HG03378 (cell line): Measurements from ENCODE around the gene POLR1G.

Experiments used
- ATAC-seq: cut with Tn5 transposase; IDR thresholded peaks from one replicate; pipeline ENCODE4 v1.9.1; 2021; ENCODE audit warnings: mild to moderate bottlenecking, moderate library complexity; ENCODE audit not compliant: unreplicated experiment

Gene POLR1G

GRCh38 chr19:45443462-45444317 lies 37.2 kb downstream of the POLR1G start:
- ATAC-seq = no peak

- ATAC-seq = no peak
Measured at GRCh38 chr19:45444318-45445041, 38.0 kb downstream of the POLR1G start.

- no peak for ATAC-seq
Measured at GRCh38 chr19:45445139-45445538, 38.7 kb downstream of the POLR1G start.

GRCh38 chr19:45446295-45446694 lies 39.9 kb downstream of the POLR1G start:
- no peak for ATAC-seq

GRCh38 chr19:45446944-45447343 lies 40.5 kb downstream of the POLR1G start:
- ATAC-seq = no peak

- no peak for ATAC-seq
Measured at GRCh38 chr19:45448425-45448756, 41.9 kb downstream of the POLR1G start.

- ATAC-seq = no peak
Measured at GRCh38 chr19:45448887-45449299, 42.4 kb downstream of the POLR1G start.

GRCh38 chr19:45450012-45450333 lies 43.5 kb downstream of the POLR1G start:
- no peak for ATAC-seq

- no peak for ATAC-seq
Measured at GRCh38 chr19:45451131-45451849, 44.8 kb downstream of the POLR1G start.

GRCh38 chr19:45451850-45452387 lies 45.5 kb downstream of the POLR1G start:
- ATAC-seq = no peak

- ATAC-seq = no peak
Measured at GRCh38 chr19:45455707-45456499, 49.5 kb downstream of the POLR1G start.

GRCh38 chr19:45456500-45456815 lies 50.0 kb downstream of the POLR1G start:
- no peak for ATAC-seq

- no peak for ATAC-seq
Measured at GRCh38 chr19:45457776-45458175, 51.3 kb downstream of the POLR1G start.
